ENCODE results near the gene PHKG2. TPM values are rescaled to one million over a fixed set of nuclear protein-coding genes. Genes with fewer than 3 reads are reported as not detected.

PHKG2 gene
- total RNA-seq, 4 donors from 2014 or later = 13.5 to 44.7 (median 25.8) TPM

DNA sequence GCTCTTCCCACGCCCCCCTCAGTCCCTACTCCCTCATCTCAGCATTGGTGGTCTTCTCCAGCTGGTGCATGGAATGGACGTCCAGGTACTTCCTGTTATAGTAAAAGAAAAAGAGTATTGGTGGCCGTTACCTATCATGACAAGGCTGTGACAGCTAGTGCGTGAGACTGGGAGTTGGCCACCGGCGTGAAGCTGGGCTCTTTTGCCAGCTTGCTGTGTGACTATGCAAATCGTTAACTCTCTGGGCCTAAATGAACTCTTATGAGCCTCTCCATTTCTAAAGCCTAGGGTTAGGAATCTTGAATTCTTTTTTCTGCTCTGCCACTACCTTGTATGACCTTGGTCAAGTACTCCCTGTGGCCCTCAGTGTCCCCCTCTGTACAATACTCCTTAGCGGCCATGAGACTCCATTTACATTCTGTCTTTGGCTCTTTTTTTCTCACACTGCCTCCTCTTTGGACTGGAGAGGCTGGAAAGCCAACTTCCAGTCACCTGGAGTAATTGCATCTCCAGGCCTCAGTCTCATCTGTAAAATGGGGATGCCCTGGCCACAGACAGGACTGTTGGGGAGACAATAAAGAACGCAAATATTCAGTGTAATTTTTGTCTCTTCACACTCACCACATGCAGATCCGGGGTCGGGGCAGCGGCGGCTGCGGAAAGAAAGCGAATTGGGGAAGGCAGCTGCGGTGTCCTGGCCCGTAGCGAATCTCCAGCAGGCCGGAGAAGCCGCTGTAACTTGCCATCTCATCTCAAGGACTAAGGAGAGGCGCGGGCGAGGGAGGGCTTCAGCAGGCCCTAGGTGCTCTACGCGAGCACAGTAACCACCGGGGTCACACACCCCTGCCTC lies 12.6 kb downstream of the PHKG2 start:
- intact Hi-C loops (cut with DNase I; ENCODE audit: low total_unique reads) = no loop called here
- DNase-seq = no peak

GRCh38 chr16:30761427-30761927 lies 13.3 kb downstream of the PHKG2 start:
- DNase-seq = no peak
- Histone ChIP-seq H3K4me3 (peak overlapping the region; percentile 79 to 97), H3K27ac (peak overlapping the region; percentile 93 to 96), H3K4me1 (peaks cover 7 to 23% of the 10 kb centered on the region in 2 donors), H3K9me3 (no peaks in the 10 kb centered on the region), H3K27me3 (no peaks in the 10 kb centered on the region), H3K36me3 (no peaks in the 10 kb centered on the region)
- intact Hi-C loops (cut with DNase I; ENCODE audit: low total_unique reads) = no loop called here
- TF ChIP-seq, protein P1, sequence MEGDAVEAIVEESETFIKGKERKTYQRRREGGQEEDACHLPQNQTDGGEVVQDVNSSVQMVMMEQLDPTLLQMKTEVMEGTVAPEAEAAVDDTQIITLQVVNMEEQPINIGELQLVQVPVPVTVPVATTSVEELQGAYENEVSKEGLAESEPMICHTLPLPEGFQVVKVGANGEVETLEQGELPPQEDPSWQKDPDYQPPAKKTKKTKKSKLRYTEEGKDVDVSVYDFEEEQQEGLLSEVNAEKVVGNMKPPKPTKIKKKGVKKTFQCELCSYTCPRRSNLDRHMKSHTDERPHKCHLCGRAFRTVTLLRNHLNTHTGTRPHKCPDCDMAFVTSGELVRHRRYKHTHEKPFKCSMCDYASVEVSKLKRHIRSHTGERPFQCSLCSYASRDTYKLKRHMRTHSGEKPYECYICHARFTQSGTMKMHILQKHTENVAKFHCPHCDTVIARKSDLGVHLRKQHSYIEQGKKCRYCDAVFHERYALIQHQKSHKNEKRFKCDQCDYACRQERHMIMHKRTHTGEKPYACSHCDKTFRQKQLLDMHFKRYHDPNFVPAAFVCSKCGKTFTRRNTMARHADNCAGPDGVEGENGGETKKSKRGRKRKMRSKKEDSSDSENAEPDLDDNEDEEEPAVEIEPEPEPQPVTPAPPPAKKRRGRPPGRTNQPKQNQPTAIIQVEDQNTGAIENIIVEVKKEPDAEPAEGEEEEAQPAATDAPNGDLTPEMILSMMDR (IDR thresholded peaks at IDR 0.05) = no peak
- no peak for TF ChIP-seq POLR2A (IDR thresholded peaks at IDR 0.05)

More for the DNA sequence above, 12.6 kb downstream of the PHKG2 start:
- no peak for TF ChIP-seq POLR2A (IDR thresholded peaks at IDR 0.05)
- TF ChIP-seq, protein P1 (IDR thresholded peaks at IDR 0.05) = no peak
- H3K36me3 ChIP-seq = no peaks in the 10 kb centered on the region
- H3K27ac ChIP-seq = peak overlapping the region; percentile 93 to 96
- no peaks in the 10 kb centered on the region for H3K9me3 ChIP-seq
- peaks cover 7 to 23% of the 10 kb centered on the region in 2 donors for H3K4me1 ChIP-seq
- no peaks in the 10 kb centered on the region for H3K27me3 ChIP-seq
- peak overlapping the region; percentile 79 to 97 for H3K4me3 ChIP-seq

DNA sequence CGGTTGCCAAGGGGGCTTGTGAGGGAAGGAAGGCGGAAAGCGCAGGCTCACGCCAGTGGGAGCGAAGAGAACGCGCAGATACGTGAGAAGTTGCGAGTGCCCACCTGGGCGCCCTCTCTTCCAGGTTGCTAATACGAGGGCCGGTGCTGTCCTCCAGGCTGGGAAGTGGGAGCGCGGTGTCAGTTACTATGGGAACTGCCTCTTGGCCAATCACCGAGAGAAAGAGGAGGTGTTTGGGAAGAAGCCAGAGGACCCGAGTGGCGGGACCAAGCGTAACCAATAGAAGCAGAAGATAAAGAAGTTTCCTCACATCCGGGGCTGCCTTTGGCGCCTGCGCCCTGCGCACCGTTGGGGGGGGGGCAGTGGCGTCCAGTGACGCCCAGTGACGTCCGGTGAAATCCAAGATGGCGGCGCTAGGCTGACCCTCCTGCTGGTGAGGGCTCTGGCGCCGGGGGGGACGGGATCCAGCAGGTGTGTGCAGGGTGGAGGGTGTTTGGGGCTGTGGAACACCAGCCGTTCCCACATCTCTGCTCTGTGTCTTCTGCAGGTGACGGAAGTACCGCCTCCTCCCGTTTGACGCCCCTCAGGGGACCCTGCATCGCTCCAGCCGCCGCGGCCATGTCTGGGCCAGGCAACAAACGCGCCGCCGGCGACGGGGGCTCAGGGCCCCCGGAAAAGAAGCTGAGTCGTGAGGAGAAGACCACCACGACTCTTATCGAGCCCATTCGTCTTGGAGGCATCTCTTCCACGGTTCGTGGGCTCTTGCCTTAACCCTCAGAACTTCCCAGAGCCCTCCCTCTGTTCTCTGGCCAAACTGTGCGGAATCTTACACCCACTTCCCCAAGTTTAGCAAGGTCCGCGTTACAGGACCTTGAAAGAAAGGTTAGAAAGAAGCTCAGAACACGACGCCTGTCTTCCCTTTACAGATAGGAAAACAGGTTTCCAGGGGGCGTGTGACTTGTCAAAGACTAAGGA lies 14.0 kb downstream of the PHKG2 start, which contains the start of the genes CFAP119 and RNF40:
Gene CFAP119 (minus strand): TSS at position 135 of the 975 bp plus-strand sequence. CDS start 314 bp downstream, outside the sequence.
Gene RNF40 (plus strand): TSS at position 395 of the 975 bp plus-strand sequence. CDS start 224 bp downstream, at position 619.
- no peaks in the 10 kb centered on the region for H3K27me3 ChIP-seq
- H3K36me3 ChIP-seq = no peaks in the 10 kb centered on the region
- H3K9me3 ChIP-seq = no peaks in the 10 kb centered on the region
- DNase-seq = peak; percentile 97 to 98
- H3K4me1 ChIP-seq = peaks cover 7 to 23% of the 10 kb centered on the region in 2 donors
- intact Hi-C loops (cut with DNase I; ENCODE audit: low total_unique reads) = no loop called here
- peak within 1 kb of the TSS; percentile 79 to 97 for H3K4me3 ChIP-seq
- TF ChIP-seq POLR2A (IDR thresholded peaks at IDR 0.05) = peak; percentile 38 to 88
- TF ChIP-seq, protein P1 (IDR thresholded peaks at IDR 0.05) = peak in 2 of 4 experiments; percentile 21 to 27
- peak within 1 kb of the TSS; percentile 93 to 96 for H3K27ac ChIP-seq

- intact Hi-C loops (cut with DNase I; ENCODE audit: low total_unique reads) = no loop called here
- TF ChIP-seq, protein P1 (IDR thresholded peaks at IDR 0.05) = no peak
- Histone ChIP-seq H3K27ac (peak overlapping the region; percentile 93 to 96), H3K36me3 (no peaks in the 10 kb centered on the region), H3K4me1 (peaks cover 7 to 23% of the 10 kb centered on the region in 2 donors), H3K27me3 (no peaks in the 10 kb centered on the region), H3K9me3 (no peaks in the 10 kb centered on the region), H3K4me3 (peak overlapping the region; percentile 79 to 97)
- DNase-seq = no peak
Observed at GRCh38 chr16:30762991-30763725, 14.9 kb downstream of the PHKG2 start.

Data from uterus (tissue), 4 donors.